GM12801 (cell line): Measurements from ENCODE around the gene MR1.

Source experiments
- CTCF ChIP-seq: IDR thresholded peaks from one replicate; pipeline ENCODE4 v1.5.1; 2011; ENCODE audit warnings: control low read depth; ENCODE audit not compliant: insufficient read length; ENCODE audit errors: extremely low read depth

MR1 gene

GRCh38 chr1:181104042-181104789 is 70.4 kb downstream of the MR1 start:
- no peak for TF ChIP-seq CTCF

- TF ChIP-seq CTCF: no peak
These were observed 71.0 kb downstream of the MR1 start for GRCh38 chr1:181104790-181105133.

GRCh38 chr1:181105134-181106021 is 71.6 kb downstream of the MR1 start:
- TF ChIP-seq CTCF: no peak

GRCh38 chr1:181106022-181106312 is 72.2 kb downstream of the MR1 start:
- TF ChIP-seq CTCF: no peak

- TF ChIP-seq CTCF: no peak
These were observed 72.7 kb downstream of the MR1 start for GRCh38 chr1:181106479-181106878.

- TF ChIP-seq CTCF: no peak
These were observed 73.9 kb downstream of the MR1 start for GRCh38 chr1:181107711-181108110.

- no peak for TF ChIP-seq CTCF
These were observed 74.6 kb downstream of the MR1 start for GRCh38 chr1:181108304-181108867.
